HepG2 (cell line): ENCODE data around the gene NDUFA8. TPM values are rescaled to one million over a fixed set of nuclear protein-coding genes. Genes with fewer than 3 reads are reported as not detected.
"Not testable (repeated sequence)": the region's sequence is repeated elsewhere in the genome, so short reads cannot be mapped to it uniquely, and the experiment has no call there.

Source experiments
- ATAC-seq: fragments of 200-7000 bp; cut with Tn5 transposase; 3 replicates; pipeline ENCODE4 v1.9.1; 2020; ENCODE audit warnings: mild to moderate bottlenecking, moderate library complexity
- BruUV-seq: library from RNA; stranded (reverse); fragments of 400-500 nt; replicated peaks from 2 replicates; lab custom pipeline; 2021; lab: Mats Ljungman, UMichigan
- CTCF ChIA-PET: fragments of 300-600 bp; formaldehyde crosslinking; extraction: SDS; loops from one replicate; lab custom pipeline; 2021; ENCODE audit warnings: low total read pairs, inconsistent platforms, low intra/inter-chr PET ratio; lab: Yijun Ruan, JAX
- POLR2A ChIA-PET: fragments of 350-600 bp; sonication (Branson Sonifier 250); formaldehyde crosslinking; loops from one replicate; lab custom pipeline; 2020; ENCODE audit warnings: antibody characterized with exemption, inconsistent platforms; lab: Yijun Ruan, JAX
- DNase-seq: peaks from one replicate; pipeline ENCODE4 v3.0.0-alpha.2; 2015; ENCODE audit warnings: low spot score
- FAIRE-seq: peaks from 3 replicates; lab custom pipeline; 2011; peaks lifted over from hg19 to GRCh38; lab: Jason Lieb, UNC
- H2AFZ ChIP-seq: one replicate; pipeline ENCODE4 v1.6.1; 2011; ENCODE audit warnings: low read length, inconsistent platforms
- H3K27ac ChIP-seq: fragments of 300-600 bp; 3 replicates; pipeline ENCODE4 v1.8.0; 2011; ENCODE audit warnings: mixed run types, mild to moderate bottlenecking, mixed read lengths, low read length, inconsistent platforms; ENCODE audit not compliant: insufficient read depth; ENCODE audit errors: extremely low read length
- H3K27me3 ChIP-seq, 2 experiments: fragments of 200-600 bp in 1 of 2; 2 replicates in 1 of 2; 3 replicates in 1 of 2; pipeline versions ENCODE4 v1.6.0 to v1.8.0; 2011; ENCODE audit warnings: low read length in 2 of 2, mild to moderate bottlenecking in 2 of 2, moderate library complexity in 2 of 2, inconsistent platforms in 1 of 2; ENCODE audit not compliant: insufficient read depth in 2 of 2, control insufficient read depth in 1 of 2
- H3K36me3 ChIP-seq, 2 experiments: fragments of 200-600 bp in 1 of 2; replicated peaks in 1 of 2; 2 replicates in 1 of 2; 3 replicates in 1 of 2; pipeline versions ENCODE4 v1.5.1 to v1.8.0; 2011; ENCODE audit warnings: low read length in 2 of 2, inconsistent platforms in 1 of 2; ENCODE audit not compliant: insufficient read depth in 2 of 2, control insufficient read depth in 1 of 2
- H3K4me1 ChIP-seq: 2 replicates; pipeline ENCODE4 v1.5.1; 2012; ENCODE audit warnings: low read length, inconsistent platforms; ENCODE audit not compliant: insufficient read depth
- H3K4me2 ChIP-seq: 2 replicates; pipeline ENCODE4 v1.6.0; 2011; ENCODE audit warnings: low read depth, low read length, inconsistent platforms
- H3K4me3 ChIP-seq, 3 experiments: fragments of 200-600 bp in 1 of 3; sonication (generic), shearing (Covaris generic) in 1 of 3; replicated peaks in 1 of 3; 2 replicates each; pipeline ENCODE4 v1.5.1; 2011 to 2016; ENCODE audit warnings: low read length in 3 of 3, inconsistent platforms in 2 of 3, low read depth in 2 of 3, mild to moderate bottlenecking in 2 of 3, control low read depth in 1 of 3, mixed read lengths in 1 of 3; ENCODE audit not compliant: insufficient read depth in 1 of 3
- H3K79me2 ChIP-seq: one replicate; pipeline ENCODE4 v1.6.1; 2011; ENCODE audit warnings: low read length, inconsistent platforms; ENCODE audit not compliant: insufficient read depth
- H3K9ac ChIP-seq: 2 replicates; pipeline ENCODE4 v1.6.0; 2011; ENCODE audit warnings: mild to moderate bottlenecking, low read depth, low read length, inconsistent platforms; ENCODE audit not compliant: insufficient read depth
- H3K9me3 ChIP-seq: 2 replicates; pipeline ENCODE4 v1.5.1; 2012; ENCODE audit warnings: mild to moderate bottlenecking, low read length
- H4K20me1 ChIP-seq: 2 replicates; pipeline ENCODE4 v1.6.0; 2011; ENCODE audit warnings: inconsistent platforms, mild to moderate bottlenecking, low read length, moderate library complexity; ENCODE audit not compliant: insufficient read depth
- CEBPB ChIP-seq: IDR thresholded peaks from 2 replicates; pipeline ENCODE4 v1.6.1; 2011; ENCODE audit warnings: low read depth, low read length, improper control_type of control experiment, borderline replicate concordance
- CEBPG ChIP-seq: IDR thresholded peaks from 2 replicates; pipeline ENCODE4 v1.6.1; 2016
- KAT8 ChIP-seq: IDR thresholded peaks from 2 replicates; pipeline ENCODE4 v1.6.1; 2016; ENCODE audit warnings: missing genetic modification reagents, missing compliant biosample characterization
- MAFF ChIP-seq: IDR thresholded peaks from 2 replicates; pipeline ENCODE4 v1.6.1; 2011; ENCODE audit warnings: low read depth, low read length, improper control_type of control experiment
- MAFK ChIP-seq, 2 experiments: IDR thresholded peaks in 1 of 2; conservative IDR thresholded peaks in 1 of 2; 2 replicates each; pipeline ENCODE4 v1.6.1; 2011; ENCODE audit warnings: improper control_type of control experiment in 2 of 2, low read length in 2 of 2
- RFXANK ChIP-seq: IDR thresholded peaks from 2 replicates; pipeline ENCODE4 v1.6.1; 2016
- RORA ChIP-seq: sonication (generic); formaldehyde crosslinking; IDR thresholded peaks from 2 replicates; pipeline ENCODE4 v1.5.0; 2020; ENCODE audit warnings: mild to moderate bottlenecking, missing genetic modification reagents, moderate library complexity
- SOX6 ChIP-seq, 2 experiments: fragments of 450-650 bp in 1 of 2; sonication (generic) in 1 of 2; formaldehyde crosslinking in 1 of 2; IDR thresholded peaks; 2 replicates each; pipeline versions ENCODE4 v1.4.0 to v1.6.1; 2017 to 2020; ENCODE audit warnings: antibody characterized with exemption in 1 of 2, mild to moderate bottlenecking in 1 of 2, missing genetic modification reagents in 1 of 2
- SP5 ChIP-seq: IDR thresholded peaks from 2 replicates; pipeline ENCODE4 v1.6.1; 2016; ENCODE audit warnings: low read depth, borderline replicate concordance
- ZFP37 ChIP-seq: sonication (generic); formaldehyde crosslinking; IDR thresholded peaks from 2 replicates; pipeline ENCODE4 v1.4.0; 2020; ENCODE audit warnings: missing genetic modification reagents, borderline replicate concordance
- ZMYM3 ChIP-seq: sonication (generic); formaldehyde crosslinking; IDR thresholded peaks from 2 replicates; pipeline ENCODE4 v1.5.1; 2020; ENCODE audit warnings: mild to moderate bottlenecking, missing genetic modification reagents
- ZNF768 ChIP-seq: sonication (generic); formaldehyde crosslinking; IDR thresholded peaks from 2 replicates; pipeline ENCODE4 v1.4.0; 2020; ENCODE audit warnings: missing genetic modification reagents
- WGBS: methylation state at CpG from one replicate; pipeline ENCODE4 v1.1.6; 2017; ENCODE audit warnings: low lambda C conversion rate; 5-methylcytosine and 5-hydroxymethylcytosine counted together
- in situ Hi-C: cut with HindIII; loops from 2 replicates; pipeline ENCODE4 v1.10.0; 2017; ENCODE audit warnings: low pct_unique_long_range_greater_than_20kb; ENCODE audit not compliant: extremely low pct_ligation_motif_present
- intact Hi-C: fragments of 100-400 bp; cut with micrococcal nuclease; formaldehyde crosslinking; loops from one replicate; pipeline ENCODE4 v1.10.0; 2022; ENCODE audit not compliant: unreplicated experiment
- polyA plus RNA-seq, 8 experiments: library from polyadenylated mRNA; depleted of rRNA in 3 of 8; stranded (reverse) in 7 of 8; unstranded in 1 of 8; fragments of >200 nt; fragmentation: Illumina TruSeq in 4 of 8; extraction: Trizol in 4 of 8; gene quantifications; 2 replicates each; pipeline versions ENCODE4 v1.2.1 to v1.2.3, GENCODE V29; 2011 to 2016; ENCODE audit warnings: low read depth in 4 of 8, missing spikeins in 1 of 8, mixed read lengths in 1 of 8; ENCODE audit not compliant: insufficient read depth in 1 of 8
- total RNA-seq, 5 experiments: library from RNA; depleted of rRNA; stranded (reverse); fragments of >200 nt; fragmentation: Illumina TruSeq; extraction: Trizol; gene quantifications; 2 replicates each; pipeline ENCODE4 v1.2.3, GENCODE V29; 2016; ENCODE audit warnings: low read depth in 1 of 5

NDUFA8 gene
- total and polyA plus RNA-seq, 2 of the 13 experiments (the other 11 are each of a cell fraction or from before 2014, with no cell fraction given) = 68.6 to 71.7 TPM

DNA sequence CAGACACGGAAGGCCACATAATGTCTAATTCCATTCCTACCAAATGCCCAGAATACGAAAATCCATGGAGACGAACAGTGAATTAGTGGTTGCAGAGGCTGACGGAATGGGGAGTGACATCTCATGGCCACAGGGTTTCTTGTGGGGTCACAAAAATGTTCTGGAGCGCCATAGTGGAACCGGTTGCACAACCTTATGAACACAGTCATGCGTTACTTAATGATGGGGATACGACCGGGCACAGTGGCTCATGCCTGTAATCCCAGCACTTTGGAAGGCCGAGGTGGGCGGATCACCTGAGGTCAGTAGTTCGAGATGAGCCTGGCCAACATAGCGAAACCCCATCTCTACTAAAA, 40.4 kb downstream of the NDUFA8 start:
- H2AFZ ChIP-seq = no peak overlapping the region
- H3K27me3 ChIP-seq = peaks cover 0 to 7% of the 10 kb centered on the region in 2 experiments; a peak in 3 of 5 replicates
- H3K27ac ChIP-seq = no peak overlapping the region
- no peak for DNase-seq
- no peaks in the 10 kb centered on the region for H3K36me3 ChIP-seq
- TF ChIP-seq CEBPB = peak; percentile 67; the same call in 1 of the 2 replicates
- peak; percentile 22; the same call in 1 of the 2 replicates for TF ChIP-seq CEBPG (CRISPR knock-in tag)
- no peak for TF ChIP-seq RORA (CRISPR knock-in tag)
- no peak for TF ChIP-seq RFXANK (CRISPR knock-in tag)
- no peak for TF ChIP-seq ZFP37
- TF ChIP-seq, all 625 proteins: peak for 2
- Histone ChIP-seq H3K9ac (no peak overlapping the region), H3K79me2 (no peaks in the 10 kb centered on the region), H3K4me2 (peak overlapping the region; percentile 51), H4K20me1 (no peaks in the 10 kb centered on the region), H3K9me3 (no peaks in the 10 kb centered on the region), H3K4me3 (no peak overlapping the region; a peak in 1 of 6 replicates), H3K4me1 (peaks cover 11% of the 10 kb centered on the region)
- ATAC-seq = no peak
- no peak for FAIRE-seq
- CTCF ChIA-PET = no interaction called here
- in situ Hi-C loops = no loop called here
- intact Hi-C loops = no loop called here
- 8% methylated on average over 7 of the region's 13 CpGs for WGBS
- BruUV-seq = no TSS peak
- POLR2A ChIA-PET = no interaction called here

DNA sequence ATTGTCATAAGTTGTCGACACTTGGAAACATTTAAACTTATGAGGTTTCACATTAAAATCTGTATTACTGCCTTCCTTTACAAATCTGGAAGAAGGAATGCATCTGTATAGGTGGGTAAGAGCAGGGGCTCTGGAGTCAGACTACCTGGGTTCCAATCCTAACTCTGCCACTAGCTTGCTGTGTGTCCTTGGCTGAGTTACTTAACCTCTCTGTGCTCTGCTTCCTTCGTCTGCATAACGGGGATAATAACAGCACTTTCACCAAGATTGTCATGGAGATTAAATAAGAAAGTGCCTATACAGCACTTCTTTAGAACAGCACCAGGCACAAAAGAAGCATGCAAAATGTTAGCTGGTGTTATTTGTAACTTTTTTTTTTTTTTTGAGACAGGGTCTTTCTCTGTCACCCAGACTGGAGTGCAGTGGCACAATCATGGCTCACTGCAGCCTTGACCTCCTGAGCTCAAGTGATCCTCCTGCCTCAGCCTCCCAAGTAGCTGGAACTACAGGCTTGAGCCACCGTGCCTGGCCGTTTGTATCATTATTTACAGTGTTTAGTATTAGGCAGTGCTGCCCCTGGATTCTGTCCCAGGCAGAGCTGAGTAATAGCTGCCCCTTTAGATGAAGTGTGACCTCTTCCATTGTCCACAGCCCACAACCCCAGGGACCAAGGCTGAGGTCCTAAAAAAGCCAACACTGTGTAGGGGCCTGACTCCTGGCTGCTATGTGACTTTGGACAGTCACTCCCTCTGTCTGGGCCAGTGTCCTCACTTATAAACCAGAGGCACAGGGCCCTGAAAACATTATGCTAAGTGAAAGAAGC, 41.0 kb downstream of the NDUFA8 start:
- TF ChIP-seq MAFF (peak; percentile 65), KAT8 (CRISPR knock-in tag) (no peak), SP5 (no peak), MAFK (conservative IDR thresholded peaks at IDR 0.05 in 1 of 2, IDR thresholded peaks at IDR 0.05 in 1 of 2; ENCODE audit: low read length in 2 of 2) (peak; percentile 68 to 79), SOX6 (IDR thresholded peaks at IDR 0.05) (no peak), SOX6 (CRISPR knock-in tag; IDR thresholded peaks at IDR 0.05) (no peak), ZMYM3 (CRISPR knock-in tag) (0 out of 2 replicates have a peak, but pooled peaks have one; percentile 17), ZNF768 (peak; percentile 84; the same call in 1 of the 2 replicates)
- Histone ChIP-seq H3K27me3 (peaks cover 0 to 6% of the 10 kb centered on the region in 2 experiments; a peak in 3 of 5 replicates), H4K20me1 (no peaks in the 10 kb centered on the region), H3K27ac (no peak overlapping the region), H3K79me2 (no peaks in the 10 kb centered on the region), H3K4me2 (peak overlapping the region; percentile 51), H3K9ac (no peak overlapping the region), H3K9me3 (no peaks in the 10 kb centered on the region), H2AFZ (no peak overlapping the region), H3K4me1 (peaks cover 11% of the 10 kb centered on the region), H3K4me3 (no peak overlapping the region; a peak in 1 of 6 replicates), H3K36me3 (no peaks in the 10 kb centered on the region)
- FAIRE-seq (no peak), ATAC-seq (peak; percentile 12; the same call in 1 of the 3 replicates), DNase-seq (no peak)
- 19% methylated on average over 5 of the region's 5 CpGs for WGBS
- BruUV-seq = no TSS peak
- CTCF ChIA-PET = no interaction called here
- intact Hi-C loops (no loop called here), in situ Hi-C loops (no loop called here)
- POLR2A ChIA-PET = no interaction called here

DNA sequence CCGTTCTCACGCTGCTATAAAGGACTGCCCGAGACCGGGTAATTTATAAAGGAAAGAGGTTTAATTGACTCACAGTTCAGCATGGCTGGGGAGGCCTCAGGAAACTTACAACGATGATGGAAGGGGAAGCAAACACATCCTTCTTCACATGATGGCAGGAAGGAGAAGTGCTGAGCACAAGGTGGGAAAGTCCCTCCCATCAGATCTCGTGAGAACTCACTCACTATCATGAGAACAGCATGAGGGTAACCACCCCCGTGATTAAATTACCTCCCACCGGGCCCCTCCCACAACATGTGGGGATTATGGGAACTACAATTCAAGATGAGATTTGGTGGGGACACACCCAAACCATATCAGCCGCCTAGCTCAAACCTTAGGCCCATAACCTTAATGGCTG, 42.3 kb downstream of the NDUFA8 start:
- WGBS = 34% methylated on average over 8 of the region's 9 CpGs
- H3K9ac ChIP-seq, in situ Hi-C loops, POLR2A ChIA-PET, ATAC-seq, H2AFZ ChIP-seq, H3K9me3 ChIP-seq, FAIRE-seq, H3K4me3 ChIP-seq, DNase-seq, H4K20me1 ChIP-seq, H3K36me3 ChIP-seq, H3K4me2 ChIP-seq, BruUV-seq, H3K27ac ChIP-seq, H3K27me3 ChIP-seq, H3K79me2 ChIP-seq, CTCF ChIA-PET, intact Hi-C loops: not testable (repeated sequence)
- peaks cover 11% of the 10 kb centered on the region for H3K4me1 ChIP-seq
